ENCODE measurements around the gene EVC2.

Gene EVC2

DNA sequence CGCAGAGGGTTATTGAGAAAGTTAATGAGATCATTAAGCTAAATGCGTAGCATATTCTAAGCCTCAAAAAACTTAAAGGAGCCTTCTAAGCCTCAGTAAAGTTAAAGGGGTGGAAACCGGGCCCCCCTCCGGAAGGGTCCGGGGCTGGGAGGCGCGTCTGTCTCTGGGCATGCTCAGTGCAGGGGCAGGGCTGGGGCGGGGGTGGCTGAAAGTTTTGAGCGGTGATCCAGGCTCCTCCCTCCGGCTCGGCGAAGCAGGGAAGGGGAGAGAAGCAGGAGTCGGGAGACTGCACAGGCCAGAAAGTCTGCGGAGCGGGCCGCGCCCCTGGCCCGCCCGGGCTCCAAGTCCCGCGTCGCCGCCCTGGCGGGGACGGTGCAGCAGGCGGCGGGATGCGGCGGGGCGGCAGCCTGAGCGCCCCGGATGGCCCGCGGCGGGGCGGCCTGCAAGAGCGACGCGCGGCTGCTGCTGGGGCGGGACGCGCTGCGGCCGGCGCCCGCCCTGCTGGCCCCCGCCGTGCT, 2.7 kb upstream of the EVC2 start, which contains the start of gene EVC:
Gene EVC, plus strand, starts transcription at position 241 of the 518 bp plus-strand sequence. Its CDS starts 180 bp downstream, at position 421.
- Histone ChIP-seq H3K36me3 (replicated peaks; ENCODE audit: insufficient read depth, low read length) (no peaks in the 10 kb centered on the region), H3K79me2 (ENCODE audit: low read length) (peaks cover 61% of the 10 kb centered on the region), H2AFZ (ENCODE audit: low read length) (peak within 1 kb of the TSS; percentile 89), H3K4me1 (ENCODE audit: low read length) (peaks cover 35% of the 10 kb centered on the region), H4K20me1 (ENCODE audit: insufficient read depth, low read length) (no peaks in the 10 kb centered on the region), H3K27ac (ENCODE audit: low read length) (peak within 1 kb of the TSS; percentile 63), H3F3A (ENCODE audit: insufficient read depth, low read length) (peaks cover 26% of the 10 kb centered on the region), H3K9me2 (replicated peaks; ENCODE audit: insufficient read depth, low read length) (no peaks in the 10 kb centered on the region), H3K4me2 (ENCODE audit: low read depth, low read length) (peak within 1 kb of the TSS; percentile 98), H3K4me3 (ENCODE audit: low read length) (peak within 1 kb of the TSS; percentile 84), H3K9ac (ENCODE audit: low read length) (peak within 1 kb of the TSS; percentile 70), H3K9me3 (replicated peaks; ENCODE audit: insufficient read depth, low read length) (no peaks in the 10 kb centered on the region), H3K27me3 (replicated peaks; ENCODE audit: insufficient read depth, low read length) (no peaks in the 10 kb centered on the region)
- DNase-seq = peak; percentile 69
- TF ChIP-seq EZH2phosphoT487 (IDR thresholded peaks at IDR 0.05; ENCODE audit: low read length) = no peak
- TF ChIP-seq, protein P1, sequence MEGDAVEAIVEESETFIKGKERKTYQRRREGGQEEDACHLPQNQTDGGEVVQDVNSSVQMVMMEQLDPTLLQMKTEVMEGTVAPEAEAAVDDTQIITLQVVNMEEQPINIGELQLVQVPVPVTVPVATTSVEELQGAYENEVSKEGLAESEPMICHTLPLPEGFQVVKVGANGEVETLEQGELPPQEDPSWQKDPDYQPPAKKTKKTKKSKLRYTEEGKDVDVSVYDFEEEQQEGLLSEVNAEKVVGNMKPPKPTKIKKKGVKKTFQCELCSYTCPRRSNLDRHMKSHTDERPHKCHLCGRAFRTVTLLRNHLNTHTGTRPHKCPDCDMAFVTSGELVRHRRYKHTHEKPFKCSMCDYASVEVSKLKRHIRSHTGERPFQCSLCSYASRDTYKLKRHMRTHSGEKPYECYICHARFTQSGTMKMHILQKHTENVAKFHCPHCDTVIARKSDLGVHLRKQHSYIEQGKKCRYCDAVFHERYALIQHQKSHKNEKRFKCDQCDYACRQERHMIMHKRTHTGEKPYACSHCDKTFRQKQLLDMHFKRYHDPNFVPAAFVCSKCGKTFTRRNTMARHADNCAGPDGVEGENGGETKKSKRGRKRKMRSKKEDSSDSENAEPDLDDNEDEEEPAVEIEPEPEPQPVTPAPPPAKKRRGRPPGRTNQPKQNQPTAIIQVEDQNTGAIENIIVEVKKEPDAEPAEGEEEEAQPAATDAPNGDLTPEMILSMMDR (IDR thresholded peaks at IDR 0.05; ENCODE audit: low read length) = no peak
- no peak for TF ChIP-seq EZH2 (optimal IDR thresholded peaks at IDR 0.05; ENCODE audit: low read depth, low read length)

DNA sequence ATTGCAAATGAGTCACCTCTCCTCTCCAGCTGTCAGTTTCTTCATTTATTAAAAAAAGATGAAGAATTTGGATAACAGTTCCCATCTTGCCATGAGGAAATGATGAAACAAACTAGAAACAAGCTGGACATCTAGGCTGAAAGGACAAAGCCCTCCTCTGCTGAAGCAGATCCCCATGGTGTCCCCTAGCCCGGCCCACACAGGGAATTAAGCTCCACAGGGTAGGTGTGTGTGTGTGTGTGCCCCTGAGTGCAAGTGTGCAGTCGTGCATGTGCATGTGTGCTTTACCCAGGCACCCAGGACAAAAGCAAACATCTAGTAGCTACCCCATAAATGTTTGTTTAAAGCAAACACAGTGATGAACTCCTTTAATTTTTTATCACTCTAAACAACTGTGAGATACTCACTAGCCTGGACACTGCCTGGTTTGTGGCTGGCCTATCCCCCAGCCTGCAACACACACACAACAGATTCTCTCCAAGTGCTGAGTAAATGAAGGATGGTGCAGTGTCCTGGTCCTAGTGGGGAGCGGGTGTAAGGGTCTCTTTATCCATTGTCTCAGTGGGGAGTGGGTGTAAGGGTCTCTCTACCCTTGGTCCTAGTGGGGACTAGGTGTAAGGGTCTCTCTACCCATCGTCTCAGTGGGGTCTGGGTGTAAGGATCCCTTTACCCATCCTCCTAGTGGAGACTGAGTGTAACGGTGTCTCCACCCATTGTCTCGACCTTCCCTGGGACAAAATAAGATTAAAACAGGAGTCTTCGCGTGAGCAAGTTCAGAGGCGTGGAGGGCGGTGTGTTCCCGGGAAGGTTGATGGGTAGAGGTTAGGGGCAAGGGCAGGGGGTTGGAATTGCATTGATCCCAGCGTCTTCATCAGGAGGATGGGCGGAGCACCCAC, 2.0 kb upstream of the EVC2 start:
- peaks cover 42% of the 10 kb centered on the region for H3K4me1 ChIP-seq (ENCODE audit: low read length)
- peaks cover 60% of the 10 kb centered on the region for H3K79me2 ChIP-seq (ENCODE audit: low read length)
- peak overlapping the region; percentile 89 for H2AFZ ChIP-seq (ENCODE audit: low read length)
- TF ChIP-seq EZH2phosphoT487 (IDR thresholded peaks at IDR 0.05; ENCODE audit: low read length) = no peak
- TF ChIP-seq, protein P1 (IDR thresholded peaks at IDR 0.05; ENCODE audit: low read length) = peak; percentile 60
- TF ChIP-seq EZH2 (optimal IDR thresholded peaks at IDR 0.05; ENCODE audit: low read depth, low read length) = no peak
- H3F3A ChIP-seq (ENCODE audit: insufficient read depth, low read length) = peaks cover 26% of the 10 kb centered on the region
- H3K9me2 ChIP-seq (replicated peaks; ENCODE audit: insufficient read depth, low read length) = no peaks in the 10 kb centered on the region
- peak overlapping the region; percentile 56 for H3K9ac ChIP-seq (ENCODE audit: low read length)
- peak overlapping the region; percentile 98 for H3K4me2 ChIP-seq (ENCODE audit: low read depth, low read length)
- H3K4me3 ChIP-seq (ENCODE audit: low read length) = peak overlapping the region; percentile 67
- H4K20me1 ChIP-seq (ENCODE audit: insufficient read depth, low read length) = no peaks in the 10 kb centered on the region
- no peaks in the 10 kb centered on the region for H3K9me3 ChIP-seq (replicated peaks; ENCODE audit: insufficient read depth, low read length)
- no peaks in the 10 kb centered on the region for H3K36me3 ChIP-seq (replicated peaks; ENCODE audit: insufficient read depth, low read length)
- H3K27ac ChIP-seq (ENCODE audit: low read length) = peak overlapping the region; percentile 58; the same call in 1 of the 2 replicates
- DNase-seq = peak; percentile 36
- H3K27me3 ChIP-seq (replicated peaks; ENCODE audit: insufficient read depth, low read length) = no peaks in the 10 kb centered on the region

DNA sequence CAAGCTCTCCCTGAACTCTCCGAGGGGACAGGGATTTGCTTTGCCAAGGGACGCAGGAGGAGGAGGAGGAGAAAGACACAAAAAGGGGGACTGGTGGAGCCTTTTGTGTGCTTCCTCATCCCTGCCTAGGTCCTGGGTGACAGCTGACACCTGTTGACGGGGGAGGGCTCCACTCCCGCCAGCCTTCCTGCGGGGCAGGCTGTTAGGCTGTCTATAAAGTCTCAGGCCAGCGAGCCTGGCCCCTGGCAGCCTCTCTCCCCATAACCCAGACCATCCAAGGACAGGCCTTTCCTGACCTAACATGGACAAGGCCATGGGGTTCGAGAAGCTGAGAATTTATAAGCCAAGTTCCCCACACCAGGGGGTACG, 832 bp upstream of the EVC2 start:
- Histone ChIP-seq H3K27me3 (replicated peaks; ENCODE audit: insufficient read depth, low read length) (no peaks in the 10 kb centered on the region), H3K79me2 (ENCODE audit: low read length) (peaks cover 52% of the 10 kb centered on the region), H2AFZ (ENCODE audit: low read length) (peak overlapping the region; percentile 75), H3K9ac (ENCODE audit: low read length) (peak overlapping the region; percentile 90), H4K20me1 (ENCODE audit: insufficient read depth, low read length) (no peaks in the 10 kb centered on the region), H3K9me3 (replicated peaks; ENCODE audit: insufficient read depth, low read length) (no peaks in the 10 kb centered on the region), H3K9me2 (replicated peaks; ENCODE audit: insufficient read depth, low read length) (no peaks in the 10 kb centered on the region), H3K36me3 (replicated peaks; ENCODE audit: insufficient read depth, low read length) (no peaks in the 10 kb centered on the region), H3K4me1 (ENCODE audit: low read length) (peaks cover 52% of the 10 kb centered on the region), H3K27ac (ENCODE audit: low read length) (peak overlapping the region; percentile 63; the same call in 1 of the 2 replicates), H3K4me3 (ENCODE audit: low read length) (peak overlapping the region; percentile 67), H3F3A (ENCODE audit: insufficient read depth, low read length) (peaks cover 26% of the 10 kb centered on the region), H3K4me2 (ENCODE audit: low read depth, low read length) (peak overlapping the region; percentile 96)
- no peak for TF ChIP-seq EZH2phosphoT487 (IDR thresholded peaks at IDR 0.05; ENCODE audit: low read length)
- TF ChIP-seq EZH2 (optimal IDR thresholded peaks at IDR 0.05; ENCODE audit: low read depth, low read length) = no peak
- TF ChIP-seq, protein P1 (IDR thresholded peaks at IDR 0.05; ENCODE audit: low read length) = no peak
- DNase-seq = no peak

All from MM.1S (cell line).